ENCODE measurements around the gene GNAI3.

GRCh38 chr1:109634771-109635750 is 86.6 kb downstream of the GNAI3 start:
- no peak for TF ChIP-seq GRHL1 (CRISPR knock-in tag; conservative IDR thresholded peaks at IDR 0.05)
- TF ChIP-seq RAD21 (CRISPR knock-in tag; IDR thresholded peaks at IDR 0.05), result no peak
- TF ChIP-seq KDM1A (CRISPR knock-in tag; IDR thresholded peaks at IDR 0.05), result no peak
- no peak for TF ChIP-seq CTCF (CRISPR knock-in tag; IDR thresholded peaks at IDR 0.05)
- no peak for TF ChIP-seq GLMP (CRISPR knock-in tag; IDR thresholded peaks at IDR 0.05; ENCODE audit: borderline replicate concordance)
- TF ChIP-seq NCOR1 (IDR thresholded peaks at IDR 0.05; ENCODE audit: borderline replicate concordance, low read length), result no peak
- TF ChIP-seq CREB1 (IDR thresholded peaks at IDR 0.05), result no peak
- TF ChIP-seq CREB1 (CRISPR knock-in tag; IDR thresholded peaks at IDR 0.05), result no peak
- no peak for TF ChIP-seq POLR2AphosphoS5 (IDR thresholded peaks at IDR 0.05; ENCODE audit: low read depth, low read length)
- no peak for TF ChIP-seq EEA1 (CRISPR knock-in tag; IDR thresholded peaks at IDR 0.05; ENCODE audit: borderline replicate concordance)
- TF ChIP-seq GATA4 (IDR thresholded peaks at IDR 0.05; ENCODE audit: borderline replicate concordance, low read depth), result no peak
- no peak for TF ChIP-seq POLR2A (IDR thresholded peaks at IDR 0.05; ENCODE audit: insufficient read depth in 1 of 2, low read depth in 2 of 2, low read length in 2 of 2)
